ENCODE data around the gene PGGHG. TPM values are rescaled to one million over a fixed set of nuclear protein-coding genes. Genes with fewer than 3 reads are reported as not detected.
A peak's percentile ranks its signal among the peaks of the same experiment; 100 is the strongest.
"Not testable (repeated sequence)": the region's sequence is repeated elsewhere in the genome, so short reads cannot be mapped to it uniquely, and the experiment has no call there.

The PGGHG gene
- total RNA-seq, 1 donor from 2014 or later, result 10.0 TPM

- peak; percentile 88 for DNase-seq (ENCODE audit: missing footprints)
- ATAC-seq, result peak; percentile 41
- intact Hi-C loops (cut with DNase I), result no loop called here
Measured at GRCh38 chr11:267491-267994, 21.4 kb upstream of the PGGHG start.

DNA sequence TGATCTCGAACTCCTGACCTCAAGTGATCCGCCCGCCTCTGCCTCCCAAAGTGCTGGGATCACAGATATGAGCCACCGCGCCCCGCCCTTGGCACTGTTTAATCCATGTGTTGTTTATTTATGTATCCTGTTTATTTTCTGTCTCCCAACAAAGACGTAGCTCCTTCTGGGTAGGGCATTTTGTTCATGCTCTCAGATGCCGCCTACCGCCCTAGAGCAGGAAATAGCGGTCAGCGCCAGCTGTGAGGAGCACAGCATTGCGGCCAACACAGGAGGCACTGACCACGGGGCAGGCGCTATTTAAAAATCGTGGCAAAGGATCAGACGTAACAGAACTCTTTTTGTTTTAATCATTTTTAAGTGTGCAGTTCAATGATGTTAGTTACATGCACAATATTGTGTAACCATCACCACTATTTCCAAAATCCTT is 20.2 kb upstream of the PGGHG start:
- intact Hi-C loops (cut with DNase I), result not testable (repeated sequence)
- DNase-seq (ENCODE audit: missing footprints) (peak; percentile 89), ATAC-seq (peak; percentile 82)

DNA sequence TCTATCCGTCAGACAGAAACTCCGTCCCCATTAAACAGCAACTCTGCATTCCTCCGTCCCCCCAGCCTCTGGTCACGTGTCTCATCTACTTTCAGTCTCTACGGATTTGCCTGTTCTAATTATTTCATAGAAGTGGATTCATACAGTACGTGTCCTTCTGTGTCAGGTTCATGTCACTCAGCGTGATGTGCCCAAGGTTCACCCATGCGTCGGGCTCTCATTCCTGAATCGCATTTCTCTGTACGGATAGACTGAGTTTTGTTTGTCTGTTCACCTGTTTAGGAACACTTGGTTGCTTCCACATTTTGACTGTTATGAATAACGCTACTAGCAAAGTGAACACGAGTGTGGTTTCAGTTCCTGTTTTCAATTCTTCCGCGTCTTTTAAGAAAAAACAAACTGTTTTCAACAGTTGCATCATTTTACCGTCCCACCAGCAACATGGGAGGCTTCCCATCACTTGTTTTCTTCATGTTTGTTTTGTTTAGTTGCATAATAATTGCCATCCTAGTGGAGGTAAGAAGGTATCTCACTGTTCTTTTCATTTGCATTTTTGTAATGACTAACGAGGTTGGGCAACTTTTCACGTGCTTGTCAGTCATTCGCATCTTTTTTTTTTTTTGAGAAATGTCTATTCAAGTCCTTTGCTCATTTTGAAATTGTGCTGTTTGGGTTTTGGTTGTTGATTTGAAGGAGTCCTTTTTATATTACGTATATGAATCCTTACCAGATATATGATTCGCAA is 19.6 kb upstream of the PGGHG start:
- intact Hi-C loops (cut with DNase I), result no loop called here
- DNase-seq (ENCODE audit: missing footprints) (no peak), ATAC-seq (peak; percentile 42)

- no peak for ATAC-seq
- DNase-seq (ENCODE audit: missing footprints), result no peak
- intact Hi-C loops (cut with DNase I), result no loop called here
Measured at GRCh38 chr11:270451-271318, 18.2 kb upstream of the PGGHG start.

DNA sequence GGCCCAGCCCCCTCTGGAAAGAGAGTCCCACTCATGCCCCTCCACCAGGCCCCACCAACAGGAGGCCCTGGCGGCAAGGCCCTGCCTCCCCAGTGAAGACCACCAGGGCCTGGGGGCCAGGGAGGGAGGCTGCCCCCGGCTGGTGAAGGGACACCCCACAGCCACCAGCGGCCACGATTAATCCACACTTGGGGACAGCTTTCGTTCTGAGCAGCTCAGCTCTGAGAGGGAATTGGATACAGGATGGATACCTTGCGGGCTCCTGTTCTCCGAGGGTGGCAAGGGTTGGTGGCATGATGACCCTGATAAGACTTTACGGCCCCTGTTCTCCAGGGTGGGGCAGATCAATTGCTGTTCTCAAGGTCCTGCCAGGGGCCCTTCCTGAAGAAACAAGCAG is 17.6 kb upstream of the PGGHG start:
- intact Hi-C loops (cut with DNase I), result no loop called here
- DNase-seq (ENCODE audit: missing footprints) (no peak), ATAC-seq (no peak)

- intact Hi-C loops (cut with DNase I), result no loop called here
- DNase-seq (ENCODE audit: missing footprints) (no peak), ATAC-seq (no peak)
Measured at GRCh38 chr11:272195-272930, 16.6 kb upstream of the PGGHG start.

- intact Hi-C loops (cut with DNase I), result no loop called here
- no peak for DNase-seq (ENCODE audit: missing footprints)
- no peak for ATAC-seq
Measured at GRCh38 chr11:272931-273198, 16.1 kb upstream of the PGGHG start.

DNA sequence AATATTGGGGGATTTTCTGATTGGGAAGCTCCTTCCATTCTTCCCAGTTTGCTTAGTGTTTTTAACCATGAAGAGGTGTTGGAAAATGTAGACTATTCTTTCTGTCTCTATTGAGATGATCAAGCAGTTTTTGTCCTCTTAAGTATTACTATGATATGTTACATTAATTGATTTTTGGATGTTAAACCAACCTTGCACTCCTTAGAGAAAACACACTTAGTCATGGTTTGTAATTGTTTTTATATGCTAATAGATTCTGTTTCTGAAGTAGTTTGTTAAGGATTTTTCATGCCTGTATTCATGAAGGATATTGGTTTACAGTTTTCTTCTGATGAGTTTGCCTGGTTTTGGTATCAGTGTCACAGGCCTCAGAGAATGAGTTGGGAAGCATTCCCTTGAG is 12.7 kb upstream of the PGGHG start:
- DNase-seq (ENCODE audit: missing footprints) (no peak), ATAC-seq (no peak)
- intact Hi-C loops (cut with DNase I), result no loop called here

GRCh38 chr11:278001-278951 is 10.7 kb upstream of the PGGHG start, which contains the start of gene NLRP6:
NLRP6 (plus strand) TSS chr11:278407; CDS start chr11:278570, 163 bp downstream.
- ATAC-seq (no peak), DNase-seq (ENCODE audit: missing footprints) (peak; percentile 35)
- intact Hi-C loops (cut with DNase I), result no loop called here

- peak; percentile 73 for DNase-seq (ENCODE audit: missing footprints)
- peak; percentile 33 for ATAC-seq
- intact Hi-C loops (cut with DNase I), result no loop called here
Measured at GRCh38 chr11:279040-279965, 9.6 kb upstream of the PGGHG start.

DNA sequence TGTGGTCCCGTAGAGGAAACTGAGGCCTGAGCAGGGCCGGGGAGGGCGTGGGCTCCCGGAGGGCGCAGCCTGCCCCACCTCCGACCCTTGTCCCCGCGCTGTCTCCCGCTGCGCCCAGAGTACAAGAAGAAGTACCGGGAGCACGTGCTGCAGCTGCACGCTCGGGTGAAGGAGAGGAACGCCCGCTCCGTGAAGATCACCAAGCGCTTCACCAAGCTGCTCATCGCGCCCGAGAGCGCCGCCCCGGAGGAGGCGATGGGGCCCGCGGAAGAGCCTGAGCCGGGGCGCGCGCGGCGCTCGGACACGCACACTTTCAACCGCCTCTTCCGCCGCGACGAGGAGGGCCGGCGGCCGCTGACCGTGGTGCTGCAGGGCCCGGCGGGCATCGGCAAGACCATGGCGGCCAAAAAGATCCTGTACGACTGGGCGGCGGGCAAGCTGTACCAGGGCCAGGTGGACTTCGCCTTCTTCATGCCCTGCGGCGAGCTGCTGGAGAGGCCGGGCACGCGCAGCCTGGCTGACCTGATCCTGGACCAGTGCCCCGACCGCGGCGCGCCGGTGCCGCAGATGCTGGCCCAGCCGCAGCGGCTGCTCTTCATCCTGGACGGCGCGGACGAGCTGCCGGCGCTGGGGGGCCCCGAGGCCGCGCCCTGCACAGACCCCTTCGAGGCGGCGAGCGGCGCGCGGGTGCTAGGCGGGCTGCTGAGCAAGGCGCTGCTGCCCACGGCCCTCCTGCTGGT is 8.8 kb upstream of the PGGHG start:
- intact Hi-C loops (cut with DNase I), result no loop called here
- peak; percentile 80 for DNase-seq (ENCODE audit: missing footprints)
- peak; percentile 20 for ATAC-seq

- peak; percentile 87 for DNase-seq (ENCODE audit: missing footprints)
- intact Hi-C loops (cut with DNase I), result no loop called here
- ATAC-seq, result no peak
Measured at GRCh38 chr11:280706-281485, 8.0 kb upstream of the PGGHG start.

- DNase-seq (ENCODE audit: missing footprints), result no peak
- ATAC-seq, result no peak
- intact Hi-C loops (cut with DNase I), result no loop called here
Measured at GRCh38 chr11:281486-282161, 7.3 kb upstream of the PGGHG start.

DNA sequence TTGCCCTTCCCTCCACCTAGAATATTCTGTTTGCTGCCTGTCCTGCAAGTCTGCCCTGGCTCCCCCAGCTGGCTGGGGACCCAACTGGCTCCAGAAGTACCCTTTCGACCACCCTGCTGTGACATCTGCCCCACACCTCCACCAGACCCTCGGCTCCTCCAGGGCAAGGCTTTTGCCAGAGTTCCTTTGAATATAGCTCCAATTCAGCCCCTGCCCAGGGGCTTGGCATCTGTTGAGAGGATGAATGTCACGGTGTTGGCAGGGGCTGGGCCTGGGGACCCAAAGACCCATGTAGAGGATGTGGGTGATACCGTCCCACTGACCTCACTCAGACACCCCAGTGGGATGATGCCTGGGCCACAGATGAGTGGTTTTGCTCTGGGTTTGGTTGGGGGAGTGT is 6.8 kb upstream of the PGGHG start:
- DNase-seq (ENCODE audit: missing footprints), result no peak
- intact Hi-C loops (cut with DNase I), result no loop called here
- no peak for ATAC-seq

DNA sequence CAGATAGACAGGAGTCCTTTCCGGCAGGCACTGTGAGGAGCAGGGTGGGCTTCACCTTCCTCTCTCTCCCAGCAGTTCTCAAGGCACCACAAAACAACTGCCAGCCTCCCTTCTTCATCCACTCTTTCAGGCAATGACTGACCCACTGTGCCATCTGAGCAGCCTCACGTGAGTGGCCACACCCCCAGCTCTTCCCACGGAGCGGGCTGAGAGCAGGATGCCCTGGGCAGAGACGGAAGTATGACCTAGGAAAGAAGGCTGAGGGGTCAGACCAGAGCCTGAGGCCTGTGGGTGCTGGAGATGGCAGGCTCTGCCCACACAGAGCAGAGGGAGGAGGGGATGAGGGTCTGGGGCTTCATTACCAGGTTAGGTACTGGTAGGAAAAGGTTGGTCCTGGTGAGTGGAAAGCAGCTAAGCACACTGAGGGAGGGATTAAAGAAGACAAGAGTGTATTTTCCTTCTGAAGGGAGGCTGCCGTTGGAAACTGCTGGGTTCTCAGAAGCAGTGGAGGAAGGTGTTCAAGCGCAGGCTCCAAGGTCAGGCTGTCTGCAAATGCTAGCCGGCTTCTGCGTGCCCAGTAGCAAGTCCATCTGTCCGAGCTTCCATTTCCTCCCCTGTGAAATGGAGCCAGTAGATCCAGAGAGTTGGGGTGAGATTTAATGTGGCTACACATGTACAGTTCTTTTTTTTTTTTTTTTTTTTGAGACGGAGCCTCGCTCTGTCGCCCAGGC is 6.1 kb upstream of the PGGHG start:
- DNase-seq (ENCODE audit: missing footprints) (no peak), ATAC-seq (no peak)
- intact Hi-C loops (cut with DNase I), result no loop called here

Data from Right ventricle myocardium inferior (tissue), 1 donor.